Activated CD8-positive, alpha-beta T cell treated with anti-CD3 and anti-CD28 coated beads, Interleukin-2, amount 10 ng/mL, durations not matched to agents 7 days and 5 days (primary cell): ENCODE data around the gene JAKMIP2. TPM values are rescaled to one million over a fixed set of nuclear protein-coding genes. Genes with fewer than 3 reads are reported as not detected.

Experiments used
- total RNA-seq, 2 experiments: library from RNA; stranded (reverse); gene quantifications; one replicate each; pipeline ENCODE4 v1.2.3, GENCODE V29; 2021

Gene JAKMIP2
- total RNA-seq, 2 experiments from 2014 or later, result 8.2 to 8.9 TPM

Other genes with a start within 250 kb of the JAKMIP2 start
- not detected for gene SPINK1, start 48.9 kb upstream of the JAKMIP2 start, total RNA-seq
- not detected for gene SCGB3A2, start 96.0 kb upstream of the JAKMIP2 start, total RNA-seq
- not detected for gene C5orf46, start 123.8 kb upstream of the JAKMIP2 start, total RNA-seq